Stimulated activated CD8-positive, alpha-beta memory T cell treated with anti-CD3 and anti-CD28 coated beads, Interleukin-2, amount 100 ng/mL, for 48 hours (primary cell): ENCODE measurements around the gene ZNHIT1.
"Not testable (repeated sequence)": the region's sequence is repeated elsewhere in the genome, so short reads cannot be mapped to it uniquely, and the experiment has no call there.

Source experiments
- DNase-seq, 2 donors: peaks; one replicate each; pipeline ENCODE4 v3.0.0-alpha.2; 2020; ENCODE audit warnings: low read depth in 2 of 2

Gene ZNHIT1

GRCh38 chr7:101241015-101241363 lies 23.0 kb downstream of the ZNHIT1 start:
- DNase-seq = no peak

- DNase-seq = no peak
Measured at GRCh38 chr7:101241443-101242349, 23.7 kb downstream of the ZNHIT1 start.

- no peak for DNase-seq
Measured at GRCh38 chr7:101243646-101244374, 25.8 kb downstream of the ZNHIT1 start.

GRCh38 chr7:101244375-101245146 lies 26.6 kb downstream of the ZNHIT1 start, which contains the start of gene FIS1:
Gene FIS1 (minus strand): TSS chr7:101245081. CDS start chr7:101245004, 77 bp downstream.
- peak; percentile 92 to 93 for DNase-seq

GRCh38 chr7:101245147-101245668 lies 27.2 kb downstream of the ZNHIT1 start:
- no peak for DNase-seq

- DNase-seq = no peak
Measured at GRCh38 chr7:101248276-101248675, 30.3 kb downstream of the ZNHIT1 start.

GRCh38 chr7:101250324-101250723 lies 32.4 kb downstream of the ZNHIT1 start:
- DNase-seq = no peak

- peak; percentile 98 to 99 for DNase-seq
Measured at GRCh38 chr7:101251871-101252659, 34.1 kb downstream of the ZNHIT1 start.

- DNase-seq = not testable (repeated sequence)
Measured at GRCh38 chr7:101253199-101253598, 35.2 kb downstream of the ZNHIT1 start.

- DNase-seq = no peak
Measured at GRCh38 chr7:101255796-101256195, 37.8 kb downstream of the ZNHIT1 start.

- DNase-seq = no peak
Measured at GRCh38 chr7:101258243-101258731, 40.3 kb downstream of the ZNHIT1 start.

GRCh38 chr7:101264102-101264706 lies 46.2 kb downstream of the ZNHIT1 start:
- DNase-seq = not testable (repeated sequence)

GRCh38 chr7:101265622-101266516 lies 47.9 kb downstream of the ZNHIT1 start:
- DNase-seq = no peak

GRCh38 chr7:101269664-101270063 lies 51.7 kb downstream of the ZNHIT1 start:
- DNase-seq = no peak

- DNase-seq = no peak
Measured at GRCh38 chr7:101271021-101271420, 53.1 kb downstream of the ZNHIT1 start.

GRCh38 chr7:101273206-101273605 lies 55.2 kb downstream of the ZNHIT1 start:
- no peak for DNase-seq
